GM18861 (cell line): ENCODE data around the gene CDH13.

Experiments used
- ATAC-seq: cut with Tn5 transposase; IDR thresholded peaks from one replicate; pipeline ENCODE4 v1.9.1; 2021; ENCODE audit not compliant: unreplicated experiment

CDH13 gene

GRCh38 chr16:83023011-83023410 lies 396.2 kb downstream of the CDH13 start:
- no peak for ATAC-seq

- ATAC-seq = no peak
These were observed 396.9 kb downstream of the CDH13 start for GRCh38 chr16:83023640-83024039.

- ATAC-seq = no peak
These were observed 401.2 kb downstream of the CDH13 start for GRCh38 chr16:83027973-83028372.

- no peak for ATAC-seq
These were observed 402.7 kb downstream of the CDH13 start for GRCh38 chr16:83029467-83029866.

- ATAC-seq = no peak
These were observed 404.8 kb downstream of the CDH13 start for GRCh38 chr16:83031524-83031923.

- ATAC-seq = no peak
These were observed 410.3 kb downstream of the CDH13 start for GRCh38 chr16:83037102-83037501.

GRCh38 chr16:83037884-83038283 lies 411.1 kb downstream of the CDH13 start:
- ATAC-seq = no peak

- no peak for ATAC-seq
These were observed 413.4 kb downstream of the CDH13 start for GRCh38 chr16:83040174-83040573.

- no peak for ATAC-seq
These were observed 417.8 kb downstream of the CDH13 start for GRCh38 chr16:83044589-83044988.

GRCh38 chr16:83045790-83046189 lies 419.0 kb downstream of the CDH13 start:
- no peak for ATAC-seq

- no peak for ATAC-seq
These were observed 419.9 kb downstream of the CDH13 start for GRCh38 chr16:83046664-83047063.

- ATAC-seq = no peak
These were observed 424.7 kb downstream of the CDH13 start for GRCh38 chr16:83051451-83051850.

GRCh38 chr16:83054283-83054682 lies 427.5 kb downstream of the CDH13 start:
- no peak for ATAC-seq

- ATAC-seq = no peak
These were observed 431.6 kb downstream of the CDH13 start for GRCh38 chr16:83058376-83058775.

GRCh38 chr16:83059237-83059636 lies 432.5 kb downstream of the CDH13 start:
- ATAC-seq = no peak

GRCh38 chr16:83066011-83066410 lies 439.2 kb downstream of the CDH13 start:
- no peak for ATAC-seq

- no peak for ATAC-seq
These were observed 440.1 kb downstream of the CDH13 start for GRCh38 chr16:83066881-83067280.

GRCh38 chr16:83068686-83069085 lies 441.9 kb downstream of the CDH13 start:
- ATAC-seq = no peak

- ATAC-seq = no peak
These were observed 443.8 kb downstream of the CDH13 start for GRCh38 chr16:83070416-83071209.

GRCh38 chr16:83075956-83076355 lies 449.2 kb downstream of the CDH13 start:
- ATAC-seq = no peak

- ATAC-seq = no peak
These were observed 456.6 kb downstream of the CDH13 start for GRCh38 chr16:83083361-83083760.

GRCh38 chr16:83085660-83086059 lies 458.9 kb downstream of the CDH13 start:
- ATAC-seq = no peak
